HEK293 (cell line): ENCODE results near the gene MPG.

Source experiments
- CTCF ChIA-PET: fragments of 350-600 bp; formaldehyde crosslinking; extraction: SDS; loops from one replicate; lab custom pipeline; 2021; ENCODE audit warnings: antibody characterized with exemption; lab: Yijun Ruan, JAX
- POLR2A ChIA-PET: fragments of 300-600 bp; formaldehyde crosslinking; extraction: SDS; loops from one replicate; lab custom pipeline; 2020; ENCODE audit warnings: antibody characterized with exemption, inconsistent platforms; lab: Yijun Ruan, JAX
- H3K27ac ChIP-seq: fragments of 200-500 bp; sonication (Bioruptor generic); 2 replicates; pipeline ENCODE4 v1.5.1; 2014; ENCODE audit warnings: low read depth, low read length, control low read depth, inconsistent platforms; ENCODE audit errors: extremely low read depth
- H3K36me3 ChIP-seq, 2 experiments: fragments of 200-500 bp in 1 of 2; sonication (Bioruptor generic) in 1 of 2; 1 replicate in 1 of 2; 2 replicates in 1 of 2; pipeline ENCODE4 v1.5.1; 2014 to 2017; ENCODE audit warnings: inconsistent platforms in 2 of 2, low read length in 2 of 2; ENCODE audit not compliant: control insufficient read depth in 2 of 2, insufficient read depth in 1 of 2
- H3K4me1 ChIP-seq: fragments of 200-500 bp; sonication (Bioruptor generic); 2 replicates; pipeline ENCODE4 v1.5.1; 2014; ENCODE audit warnings: mild to moderate bottlenecking, low read length, inconsistent platforms; ENCODE audit not compliant: control insufficient read depth, insufficient read depth
- H3K4me3 ChIP-seq: 2 replicates; pipeline ENCODE4 v1.5.1; 2011; ENCODE audit warnings: low read depth, mild to moderate bottlenecking, control low read depth, low read length, moderate library complexity
- H3K9me3 ChIP-seq: fragments of 200-500 bp; sonication (Bioruptor generic); 2 replicates; pipeline ENCODE4 v1.5.1; 2014; ENCODE audit warnings: low read depth, low read length, inconsistent platforms; ENCODE audit not compliant: control insufficient read depth, insufficient read depth
- GLIS1 ChIP-seq: fragments of 450-650 bp; formaldehyde crosslinking; IDR thresholded peaks from 2 replicates; pipeline ENCODE4 v1.5.1; 2016; ENCODE audit warnings: missing biosample characterization, missing genetic modification characterization
- HIC1 ChIP-seq: fragments of 450-650 bp; formaldehyde crosslinking; IDR thresholded peaks from 2 replicates; pipeline ENCODE4 v1.5.1; 2016; ENCODE audit warnings: missing biosample characterization, missing genetic modification characterization
- HOXA7 ChIP-seq: sonication (generic); formaldehyde crosslinking; IDR thresholded peaks from 2 replicates; pipeline ENCODE4 v1.8.1; 2022; ENCODE audit warnings: missing genetic modification reagents, borderline replicate concordance
- OVOL3 ChIP-seq: fragments of 450-650 bp; formaldehyde crosslinking; IDR thresholded peaks from 2 replicates; pipeline ENCODE4 v1.5.1; 2016; ENCODE audit warnings: missing biosample characterization, missing genetic modification characterization
- SCRT2 ChIP-seq: fragments of 450-650 bp; formaldehyde crosslinking; IDR thresholded peaks from 2 replicates; pipeline ENCODE4 v1.5.1; 2016; ENCODE audit warnings: missing biosample characterization, missing genetic modification characterization
- YY2 ChIP-seq: fragments of 450-650 bp; formaldehyde crosslinking; IDR thresholded peaks from 2 replicates; pipeline ENCODE4 v1.5.1; 2016; ENCODE audit warnings: missing biosample characterization, missing genetic modification characterization
- ZBTB20 ChIP-seq: fragments of 450-650 bp; formaldehyde crosslinking; IDR thresholded peaks from 2 replicates; pipeline ENCODE4 v1.5.1; 2016; ENCODE audit warnings: missing biosample characterization, missing genetic modification characterization
- ZFP37 ChIP-seq: fragments of 450-650 bp; formaldehyde crosslinking; IDR thresholded peaks from 2 replicates; pipeline ENCODE4 v1.5.1; 2016; ENCODE audit warnings: missing biosample characterization, missing genetic modification characterization
- ZFP69B ChIP-seq: fragments of 450-650 bp; formaldehyde crosslinking; IDR thresholded peaks from 2 replicates; pipeline ENCODE4 v1.5.1; 2016; ENCODE audit warnings: missing biosample characterization, missing genetic modification characterization
- ZIC2 ChIP-seq: fragments of 450-650 bp; formaldehyde crosslinking; IDR thresholded peaks from 2 replicates; pipeline ENCODE4 v1.5.1; 2016; ENCODE audit warnings: missing biosample characterization, missing genetic modification characterization
- ZNF202 ChIP-seq: fragments of 450-650 bp; formaldehyde crosslinking; IDR thresholded peaks from 2 replicates; pipeline ENCODE4 v1.5.1; 2016; ENCODE audit warnings: missing biosample characterization, missing genetic modification characterization, borderline replicate concordance
- ZNF211 ChIP-seq: fragments of 450-650 bp; formaldehyde crosslinking; IDR thresholded peaks from 2 replicates; pipeline ENCODE4 v1.5.1; 2016; ENCODE audit warnings: low read depth, missing biosample characterization, missing genetic modification characterization
- ZNF214 ChIP-seq: fragments of 450-650 bp; formaldehyde crosslinking; IDR thresholded peaks from 2 replicates; pipeline ENCODE4 v1.5.1; 2017; ENCODE audit warnings: missing biosample characterization, mild to moderate bottlenecking, missing genetic modification characterization, borderline replicate concordance
- ZNF223 ChIP-seq: fragments of 450-650 bp; formaldehyde crosslinking; IDR thresholded peaks from 2 replicates; pipeline ENCODE4 v1.5.1; 2016; ENCODE audit warnings: missing biosample characterization, missing genetic modification characterization
- ZNF248 ChIP-seq: fragments of 450-650 bp; formaldehyde crosslinking; IDR thresholded peaks from 2 replicates; pipeline ENCODE4 v1.5.1; 2017; ENCODE audit warnings: missing biosample characterization, missing genetic modification characterization
- ZNF280D ChIP-seq: fragments of 450-650 bp; formaldehyde crosslinking; IDR thresholded peaks from 2 replicates; pipeline ENCODE4 v1.5.1; 2016; ENCODE audit warnings: missing biosample characterization, missing genetic modification characterization
- ZNF292 ChIP-seq: fragments of 450-650 bp; formaldehyde crosslinking; IDR thresholded peaks from 2 replicates; pipeline ENCODE4 v1.5.1; 2016; ENCODE audit warnings: low read depth, missing biosample characterization, missing genetic modification characterization, borderline replicate concordance
- ZNF473 ChIP-seq: fragments of 450-650 bp; formaldehyde crosslinking; IDR thresholded peaks from 2 replicates; pipeline ENCODE4 v1.5.1; 2017; ENCODE audit warnings: missing biosample characterization, missing genetic modification characterization
- ZNF530 ChIP-seq: fragments of 450-650 bp; formaldehyde crosslinking; IDR thresholded peaks from 2 replicates; pipeline ENCODE4 v1.5.1; 2016; ENCODE audit warnings: low read depth, missing biosample characterization, missing genetic modification characterization
- ZNF585B ChIP-seq: fragments of 450-650 bp; formaldehyde crosslinking; IDR thresholded peaks from 2 replicates; pipeline ENCODE4 v1.5.1; 2016; ENCODE audit warnings: missing biosample characterization, missing genetic modification characterization
- ZNF660 ChIP-seq: fragments of 450-650 bp; IDR thresholded peaks from 2 replicates; pipeline ENCODE4 v1.5.1; 2018; ENCODE audit warnings: missing biosample characterization, mild to moderate bottlenecking, missing genetic modification characterization
- ZNF704 ChIP-seq: fragments of 450-650 bp; formaldehyde crosslinking; IDR thresholded peaks from 2 replicates; pipeline ENCODE4 v1.5.1; 2016; ENCODE audit warnings: missing biosample characterization, missing genetic modification characterization
- ZNF776 ChIP-seq: fragments of 450-650 bp; formaldehyde crosslinking; IDR thresholded peaks from 2 replicates; pipeline ENCODE4 v1.5.0; 2017; ENCODE audit warnings: missing biosample characterization, missing genetic modification characterization, borderline replicate concordance
- TF ChIP-seq, protein P1 (sequence below): fragments of 450-650 bp; formaldehyde crosslinking; IDR thresholded peaks from 2 replicates; pipeline ENCODE4 v1.5.1; 2017; ENCODE audit warnings: missing biosample characterization, missing genetic modification characterization

Gene MPG

GRCh38 chr16:91484-91883 lies 13.5 kb downstream of the MPG start (continued):
- TF ChIP-seq ZNF280D (no peak), YY2 (tag by site-specific recombination) (no peak), ZFP37 (tag by site-specific recombination) (no peak), ZNF473 (tag by site-specific recombination) (no peak), ZNF704 (tag by site-specific recombination) (no peak), ZNF202 (tag by site-specific recombination) (no peak), ZNF585B (tag by site-specific recombination) (no peak), ZNF292 (tag by site-specific recombination) (no peak), ZNF214 (tag by site-specific recombination) (no peak)

GRCh38 chr16:92431-93339 lies 14.7 kb downstream of the MPG start:
- TF ChIP-seq ZBTB20 (tag by site-specific recombination) = no peak
- peak; percentile 24; the same call in 1 of the 2 replicates for TF ChIP-seq ZIC2 (tag by site-specific recombination)
- ChIA-PET POLR2A (interaction anchor here (1.3 kb wide), 1 partner anchor 39 kb away, joined by 3 read pairs; the partner anchor contains the start of genes POLR3K and SNRNP25), CTCF (interaction anchor here (0.6 to 6.8 kb wide), 6 partner anchors 23 to 321 kb away, joined by 3 to 245 read pairs (median 8); no protein-coding TSS in a partner anchor)
- no peak overlapping the region for H3K27ac ChIP-seq
- no peaks in the 10 kb centered on the region; the same call in 1 of the 2 replicates for H3K4me1 ChIP-seq
- peaks cover 6 to 58% of the 10 kb centered on the region in 2 experiments; a peak in 2 of 3 replicates for H3K36me3 ChIP-seq
- no peak overlapping the region for H3K4me3 ChIP-seq
- no peaks in the 10 kb centered on the region for H3K9me3 ChIP-seq

- POLR2A ChIA-PET = interaction anchor here (0.6 to 1.2 kb wide), 3 partner anchors 29 to 267 kb away, joined by 3 read pairs; no protein-coding TSS in a partner anchor
- Histone ChIP-seq H3K4me3 (no peak overlapping the region), H3K9me3 (no peaks in the 10 kb centered on the region), H3K4me1 (no peaks in the 10 kb centered on the region; the same call in 1 of the 2 replicates), H3K36me3 (peaks cover 6 to 45% of the 10 kb centered on the region in 2 experiments; a peak in 2 of 3 replicates), H3K27ac (no peak overlapping the region)
- CTCF ChIA-PET = interaction anchor here (0.7 to 6.8 kb wide), 12 partner anchors 9 to 87 kb away, joined by 3 to 245 read pairs (median 10); partner anchors contain the start of gene MPG
- TF ChIP-seq SCRT2 (tag by site-specific recombination) = no peak
- no peak for TF ChIP-seq ZNF248
- TF ChIP-seq HIC1 (tag by site-specific recombination) = no peak
- no peak for TF ChIP-seq ZFP69B (tag by site-specific recombination)
- no peak for TF ChIP-seq ZNF211 (tag by site-specific recombination)
- TF ChIP-seq ZNF530 (tag by site-specific recombination) = no peak
- no peak for TF ChIP-seq ZNF660 (tag by site-specific recombination)
- no peak for TF ChIP-seq ZNF776
- no peak for TF ChIP-seq HOXA7 (CRISPR knock-in tag)
- TF ChIP-seq OVOL3 (tag by site-specific recombination) = no peak
- no peak for TF ChIP-seq GLIS1
- TF ChIP-seq ZNF223 (tag by site-specific recombination) = no peak
- TF ChIP-seq, protein P1, sequence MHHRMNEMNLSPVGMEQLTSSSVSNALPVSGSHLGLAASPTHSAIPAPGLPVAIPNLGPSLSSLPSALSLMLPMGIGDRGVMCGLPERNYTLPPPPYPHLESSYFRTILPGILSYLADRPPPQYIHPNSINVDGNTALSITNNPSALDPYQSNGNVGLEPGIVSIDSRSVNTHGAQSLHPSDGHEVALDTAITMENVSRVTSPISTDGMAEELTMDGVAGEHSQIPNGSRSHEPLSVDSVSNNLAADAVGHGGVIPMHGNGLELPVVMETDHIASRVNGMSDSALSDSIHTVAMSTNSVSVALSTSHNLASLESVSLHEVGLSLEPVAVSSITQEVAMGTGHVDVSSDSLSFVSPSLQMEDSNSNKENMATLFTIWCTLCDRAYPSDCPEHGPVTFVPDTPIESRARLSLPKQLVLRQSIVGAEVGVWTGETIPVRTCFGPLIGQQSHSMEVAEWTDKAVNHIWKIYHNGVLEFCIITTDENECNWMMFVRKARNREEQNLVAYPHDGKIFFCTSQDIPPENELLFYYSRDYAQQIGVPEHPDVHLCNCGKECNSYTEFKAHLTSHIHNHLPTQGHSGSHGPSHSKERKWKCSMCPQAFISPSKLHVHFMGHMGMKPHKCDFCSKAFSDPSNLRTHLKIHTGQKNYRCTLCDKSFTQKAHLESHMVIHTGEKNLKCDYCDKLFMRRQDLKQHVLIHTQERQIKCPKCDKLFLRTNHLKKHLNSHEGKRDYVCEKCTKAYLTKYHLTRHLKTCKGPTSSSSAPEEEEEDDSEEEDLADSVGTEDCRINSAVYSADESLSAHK (tag by site-specific recombination) = no peak
These were observed 16.9 kb downstream of the MPG start for GRCh38 chr16:94918-95265.
